ENCODE measurements around the gene ZNF469.

ZNF469 gene

GRCh38 chr16:88378836-88379693, 3.7 kb upstream of the ZNF469 start:
- no peak overlapping the region for H2AFZ ChIP-seq (ENCODE audit: low read depth, low read length)
- H3K79me2 ChIP-seq (ENCODE audit: low read length) = no peaks in the 10 kb centered on the region
- no peaks in the 10 kb centered on the region for H3K36me3 ChIP-seq (replicated peaks; ENCODE audit: low read depth, low read length)
- TF ChIP-seq EZH2phosphoT487 (IDR thresholded peaks at IDR 0.05; ENCODE audit: low read depth) (no peak), CTCF (IDR thresholded peaks at IDR 0.05; ENCODE audit: low read depth, low read length) (no peak)
- H3K4me3 ChIP-seq (ENCODE audit: low read length) = no peak overlapping the region
- no peaks in the 10 kb centered on the region for H3K27me3 ChIP-seq (ENCODE audit: low read depth, low read length)
- H3K27ac ChIP-seq (ENCODE audit: low read length) = no peak overlapping the region
- no peaks in the 10 kb centered on the region for H4K20me1 ChIP-seq (ENCODE audit: insufficient read depth, low read length)
- H3K9me3 ChIP-seq (ENCODE audit: insufficient read depth, low read length) = no peaks in the 10 kb centered on the region
- H3K4me1 ChIP-seq (ENCODE audit: low read length) = no peaks in the 10 kb centered on the region
- H3K4me2 ChIP-seq (ENCODE audit: low read length) = no peak overlapping the region
- H3K9ac ChIP-seq (ENCODE audit: low read length) = no peak overlapping the region

- Histone ChIP-seq H3K9ac (ENCODE audit: low read length) (no peak overlapping the region), H3K27me3 (ENCODE audit: low read depth, low read length) (no peaks in the 10 kb centered on the region), H3K4me3 (ENCODE audit: low read length) (no peak overlapping the region), H3K79me2 (ENCODE audit: low read length) (no peaks in the 10 kb centered on the region), H3K4me2 (ENCODE audit: low read length) (no peak overlapping the region), H3K27ac (ENCODE audit: low read length) (no peak overlapping the region), H2AFZ (ENCODE audit: low read depth, low read length) (no peak overlapping the region), H3K4me1 (ENCODE audit: low read length) (no peaks in the 10 kb centered on the region), H4K20me1 (ENCODE audit: insufficient read depth, low read length) (no peaks in the 10 kb centered on the region), H3K36me3 (replicated peaks; ENCODE audit: low read depth, low read length) (no peaks in the 10 kb centered on the region), H3K9me3 (ENCODE audit: insufficient read depth, low read length) (no peaks in the 10 kb centered on the region)
- TF ChIP-seq CTCF (IDR thresholded peaks at IDR 0.05; ENCODE audit: low read depth, low read length) (no peak), EZH2phosphoT487 (IDR thresholded peaks at IDR 0.05; ENCODE audit: low read depth) (no peak)
These were observed 3.1 kb upstream of the ZNF469 start for GRCh38 chr16:88379694-88380040.

GRCh38 chr16:88380099-88380498, 2.7 kb upstream of the ZNF469 start:
- H3K36me3 ChIP-seq (replicated peaks; ENCODE audit: low read depth, low read length) = no peaks in the 10 kb centered on the region

GRCh38 chr16:88380619-88381018, 2.1 kb upstream of the ZNF469 start:
- Histone ChIP-seq H3K4me3 (ENCODE audit: low read length) (no peak overlapping the region), H3K27me3 (ENCODE audit: low read depth, low read length) (no peaks in the 10 kb centered on the region), H3K4me2 (ENCODE audit: low read length) (no peak overlapping the region), H3K4me1 (ENCODE audit: low read length) (no peaks in the 10 kb centered on the region), H3K36me3 (replicated peaks; ENCODE audit: low read depth, low read length) (no peaks in the 10 kb centered on the region), H3K9me3 (ENCODE audit: insufficient read depth, low read length) (no peaks in the 10 kb centered on the region), H3K79me2 (ENCODE audit: low read length) (no peaks in the 10 kb centered on the region), H3K9ac (ENCODE audit: low read length) (no peak overlapping the region), H3K27ac (ENCODE audit: low read length) (no peak overlapping the region), H4K20me1 (ENCODE audit: insufficient read depth, low read length) (no peaks in the 10 kb centered on the region), H2AFZ (ENCODE audit: low read depth, low read length) (no peak overlapping the region)
- TF ChIP-seq EZH2phosphoT487 (IDR thresholded peaks at IDR 0.05; ENCODE audit: low read depth) = no peak
- no peak for TF ChIP-seq CTCF (IDR thresholded peaks at IDR 0.05; ENCODE audit: low read depth, low read length)

More at GRCh38 chr16:88380099-88380498, 2.7 kb upstream of the ZNF469 start:
- Histone ChIP-seq H3K9ac (ENCODE audit: low read length) (no peak overlapping the region), H3K9me3 (ENCODE audit: insufficient read depth, low read length) (no peaks in the 10 kb centered on the region), H3K4me2 (ENCODE audit: low read length) (no peak overlapping the region), H4K20me1 (ENCODE audit: insufficient read depth, low read length) (no peaks in the 10 kb centered on the region), H3K4me3 (ENCODE audit: low read length) (no peak overlapping the region), H3K79me2 (ENCODE audit: low read length) (no peaks in the 10 kb centered on the region), H2AFZ (ENCODE audit: low read depth, low read length) (no peak overlapping the region), H3K27me3 (ENCODE audit: low read depth, low read length) (no peaks in the 10 kb centered on the region), H3K4me1 (ENCODE audit: low read length) (no peaks in the 10 kb centered on the region), H3K27ac (ENCODE audit: low read length) (no peak overlapping the region)
- TF ChIP-seq EZH2phosphoT487 (IDR thresholded peaks at IDR 0.05; ENCODE audit: low read depth) (no peak), CTCF (IDR thresholded peaks at IDR 0.05; ENCODE audit: low read depth, low read length) (no peak)
